Measurements from ENCODE around the gene CDH4. TPM values are rescaled to one million over a fixed set of nuclear protein-coding genes. Genes with fewer than 3 reads are reported as not detected.

Gene CDH4
- total RNA-seq, 1 experiment from 2014 or later = not detected

GRCh38 chr20:61519488-61519887, 267.4 kb downstream of the CDH4 start:
- Histone ChIP-seq H3K36me3 (ENCODE audit: low read depth) (no peaks in the 10 kb centered on the region), H3K4me1 (replicated peaks; ENCODE audit: insufficient read depth) (no peaks in the 10 kb centered on the region), H3K4me2 (no peak overlapping the region), H3K9me3 (ENCODE audit: insufficient read depth, low read depth) (no peaks in the 10 kb centered on the region), H4K20me1 (ENCODE audit: insufficient read depth) (0 out of 2 replicates have a peak, but pooled peaks cover 7% of the 10 kb centered on the region), H3F3A (ENCODE audit: insufficient read depth, low read depth) (no peaks in the 10 kb centered on the region), H2AFZ (no peak overlapping the region), H3K4me3 (no peak overlapping the region), H3K79me2 (ENCODE audit: low read depth) (no peaks in the 10 kb centered on the region), H3K9me2 (ENCODE audit: insufficient read depth) (no peaks in the 10 kb centered on the region), H3K27me3 (ENCODE audit: insufficient read depth, low read depth) (peaks cover 100% of the 10 kb centered on the region), H3K27ac (no peak overlapping the region)
- DNase-seq = no peak
- ChIA-PET CTCF (no interaction called here), POLR2A (ENCODE audit: unreplicated experiment) (no interaction called here)
- no TSS peak for BruUV-seq (replicated peaks)
- intact Hi-C loops (cut with micrococcal nuclease; ENCODE audit: unreplicated experiment) = no loop called here
- TF ChIP-seq CTCF (conservative IDR thresholded peaks at IDR 0.05) = no peak
- TF ChIP-seq EZH2 (IDR thresholded peaks at IDR 0.05; ENCODE audit: low read depth) = no peak

GRCh38 chr20:61520076-61520892, 268.2 kb downstream of the CDH4 start:
- Histone ChIP-seq H3K79me2 (ENCODE audit: low read depth) (no peaks in the 10 kb centered on the region), H3K4me3 (no peak overlapping the region), H3K9me3 (ENCODE audit: insufficient read depth, low read depth) (no peaks in the 10 kb centered on the region), H3K9me2 (ENCODE audit: insufficient read depth) (no peaks in the 10 kb centered on the region), H2AFZ (no peak overlapping the region), H3K36me3 (ENCODE audit: low read depth) (no peaks in the 10 kb centered on the region), H3K27ac (no peak overlapping the region), H4K20me1 (ENCODE audit: insufficient read depth) (0 out of 2 replicates have a peak, but pooled peaks cover 7% of the 10 kb centered on the region), H3F3A (ENCODE audit: insufficient read depth, low read depth) (no peaks in the 10 kb centered on the region), H3K4me2 (no peak overlapping the region), H3K4me1 (replicated peaks; ENCODE audit: insufficient read depth) (no peaks in the 10 kb centered on the region), H3K27me3 (ENCODE audit: insufficient read depth, low read depth) (peaks cover 100% of the 10 kb centered on the region)
- no peak; the same call in 1 of the 2 replicates for TF ChIP-seq EZH2 (IDR thresholded peaks at IDR 0.05; ENCODE audit: low read depth)
- TF ChIP-seq CTCF (conservative IDR thresholded peaks at IDR 0.05) = no peak
- ChIA-PET CTCF (no interaction called here), POLR2A (ENCODE audit: unreplicated experiment) (no interaction called here)
- no TSS peak for BruUV-seq (replicated peaks)
- DNase-seq = no peak
- intact Hi-C loops (cut with micrococcal nuclease; ENCODE audit: unreplicated experiment) = no loop called here

- Histone ChIP-seq H3K79me2 (ENCODE audit: low read depth) (no peaks in the 10 kb centered on the region), H3K9me2 (ENCODE audit: insufficient read depth) (no peaks in the 10 kb centered on the region), H3K4me3 (no peak overlapping the region), H2AFZ (no peak overlapping the region), H3K4me1 (replicated peaks; ENCODE audit: insufficient read depth) (no peaks in the 10 kb centered on the region), H3K27ac (no peak overlapping the region), H4K20me1 (ENCODE audit: insufficient read depth) (0 out of 2 replicates have a peak, but pooled peaks cover 7% of the 10 kb centered on the region), H3K9me3 (ENCODE audit: insufficient read depth, low read depth) (no peaks in the 10 kb centered on the region), H3K4me2 (no peak overlapping the region), H3K36me3 (ENCODE audit: low read depth) (no peaks in the 10 kb centered on the region), H3K27me3 (ENCODE audit: insufficient read depth, low read depth) (peaks cover 100% of the 10 kb centered on the region), H3F3A (ENCODE audit: insufficient read depth, low read depth) (no peaks in the 10 kb centered on the region)
- ChIA-PET POLR2A (ENCODE audit: unreplicated experiment) (no interaction called here), CTCF (no interaction called here)
- intact Hi-C loops (cut with micrococcal nuclease; ENCODE audit: unreplicated experiment) = no loop called here
- no peak for DNase-seq
- BruUV-seq (replicated peaks) = no TSS peak
- TF ChIP-seq EZH2 (IDR thresholded peaks at IDR 0.05; ENCODE audit: low read depth) (no peak), CTCF (conservative IDR thresholded peaks at IDR 0.05) (no peak)
Observed at GRCh38 chr20:61520893-61521460, 268.9 kb downstream of the CDH4 start.
